Thoracic aorta (tissue), 2 donors: ENCODE measurements around the gene E4F1. TPM values are rescaled to one million over a fixed set of nuclear protein-coding genes. Genes with fewer than 3 reads are reported as not detected.

ENCODE experiments used
- ATAC-seq: fragments of 150-250 bp; one replicate; pipeline ENCODE4 v1.8.0; 2017; ENCODE audit warnings: low read depth; ENCODE audit not compliant: insufficient number of reproducible peaks, low FRiP score
- DNase-seq: peaks from one replicate; pipeline ENCODE4 v3.0.0-alpha.2; 2020; ENCODE audit warnings: low spot score
- H3K27ac ChIP-seq, 2 donors: fragments of 200-600 bp; sonication (generic); 1 replicate in 1 of 2; 2 replicates in 1 of 2; pipeline ENCODE4 v1.5.1; 2016; ENCODE audit warnings: mild to moderate bottlenecking in 2 of 2, moderate library complexity in 2 of 2
- H3K27me3 ChIP-seq: fragments of 200-600 bp; sonication (generic); replicated peaks from 2 replicates; pipeline ENCODE4 v1.6.0; 2016; ENCODE audit warnings: mild to moderate bottlenecking; ENCODE audit not compliant: insufficient read depth
- H3K36me3 ChIP-seq: fragments of 200-600 bp; sonication (generic); one replicate; pipeline ENCODE4 v1.5.1; 2016
- H3K4me1 ChIP-seq, 2 donors: fragments of 200-600 bp; sonication (generic); 1 replicate in 1 of 2; 2 replicates in 1 of 2; pipeline versions ENCODE4 v1.5.1 to v1.6.0; 2016; ENCODE audit warnings: low read depth in 2 of 2, mild to moderate bottlenecking in 1 of 2; ENCODE audit not compliant: control insufficient read depth in 1 of 2
- H3K4me3 ChIP-seq: fragments of 200-600 bp; sonication (generic); 2 replicates; pipeline ENCODE4 v1.5.1; 2016; ENCODE audit warnings: mild to moderate bottlenecking
- H3K9me3 ChIP-seq: fragments of 200-600 bp; sonication (generic); 2 replicates; pipeline ENCODE4 v1.5.1; 2016
- CTCF ChIP-seq: fragments of 200-600 bp; sonication (generic); IDR thresholded peaks from one replicate; pipeline ENCODE4 v1.5.1; 2019; ENCODE audit warnings: antibody characterized with exemption
- total RNA-seq, 2 donors: library from RNA; depleted of rRNA; stranded (reverse); fragments of >200 nt; gene quantifications; one replicate each; pipeline versions ENCODE4 v1.1.0 to v1.2.3, GENCODE V29; 2016

The E4F1 gene
- total RNA-seq, result 10 to 100 TPM; 44.0 to 50.2 TPM

GRCh38 chr16:2223221-2223941, at the start of gene E4F1:
E4F1 (plus strand) TSS chr16:2223591; CDS start chr16:2223614, 23 bp downstream.
- peak within 1 kb of the TSS; percentile 93 for H3K4me3 ChIP-seq
- peak within 1 kb of the TSS; percentile 64 to 80 for H3K27ac ChIP-seq
- TF ChIP-seq CTCF, result no peak
- DNase-seq, result peak; percentile 98
- ATAC-seq, result peak; percentile 98
- no peaks in the 10 kb centered on the region for H3K9me3 ChIP-seq
- H3K4me1 ChIP-seq, result peaks cover 12 to 14% of the 10 kb centered on the region in 2 donors
- no peaks in the 10 kb centered on the region for H3K36me3 ChIP-seq
- H3K27me3 ChIP-seq, result no peaks in the 10 kb centered on the region

DNA sequence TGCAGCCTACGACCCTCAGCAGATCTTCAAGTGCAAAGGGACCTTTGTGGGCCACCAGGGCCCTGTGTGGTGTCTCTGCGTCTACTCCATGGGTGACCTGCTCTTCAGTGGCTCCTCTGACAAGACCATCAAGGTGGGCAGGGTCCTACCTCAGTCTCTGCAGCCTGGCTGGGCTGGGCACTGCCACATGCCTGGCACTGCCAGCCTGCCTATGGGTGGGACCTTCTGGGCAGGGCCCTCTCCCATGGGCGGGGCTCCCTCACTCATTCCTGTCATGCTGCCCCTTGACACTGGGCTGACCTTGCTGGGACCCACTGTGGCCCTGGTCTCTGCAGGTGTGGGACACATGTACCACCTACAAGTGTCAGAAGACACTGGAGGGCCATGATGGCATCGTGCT, 49.5 kb upstream of the E4F1 start:
- Histone ChIP-seq H3K36me3 (peaks cover 42% of the 10 kb centered on the region), H3K27ac (no peak overlapping the region), H3K9me3 (no peaks in the 10 kb centered on the region), H3K4me3 (no peak overlapping the region), H3K27me3 (no peaks in the 10 kb centered on the region), H3K4me1 (no peaks in the 10 kb centered on the region)
- DNase-seq, result no peak
- ATAC-seq, result no peak
- TF ChIP-seq CTCF, result no peak

DNA sequence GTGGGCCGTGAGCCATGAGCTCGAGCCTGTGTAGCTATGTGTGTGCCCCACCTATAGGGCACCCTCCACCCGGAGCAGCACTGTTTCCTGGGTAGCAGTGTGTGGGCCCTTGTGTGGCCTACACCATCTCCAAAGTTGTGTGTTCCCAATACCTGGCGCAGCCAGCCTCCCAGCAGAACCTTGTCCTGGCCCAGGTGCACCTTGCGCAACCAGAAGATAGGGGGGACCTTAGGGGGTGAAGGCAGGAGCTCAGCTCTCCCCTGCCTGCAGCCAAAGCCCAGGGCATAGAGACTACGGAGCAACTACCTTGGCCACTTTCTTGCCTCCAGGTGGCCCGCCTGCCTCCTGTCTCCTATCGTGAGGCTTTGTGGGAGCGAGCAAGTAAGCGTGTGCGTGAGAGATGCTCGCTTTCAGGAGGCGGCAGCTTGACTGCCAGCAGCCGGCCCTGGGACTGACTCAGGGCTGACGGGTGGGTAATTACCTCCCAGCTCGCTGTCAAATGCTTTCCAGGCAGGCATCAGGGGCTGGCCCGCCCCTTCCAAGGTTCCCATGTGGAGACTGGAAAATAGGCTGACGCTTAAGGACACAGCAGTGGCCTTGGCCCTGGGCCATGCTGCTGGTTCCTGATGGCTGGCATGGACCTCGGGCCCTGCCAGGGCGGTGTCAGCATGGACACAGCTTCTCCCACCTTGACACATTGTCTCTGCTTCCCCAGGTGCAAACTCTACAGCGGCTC, 48.8 kb upstream of the E4F1 start:
- Histone ChIP-seq H3K9me3 (no peaks in the 10 kb centered on the region), H3K4me3 (no peak overlapping the region), H3K27ac (no peak overlapping the region), H3K27me3 (no peaks in the 10 kb centered on the region), H3K36me3 (peaks cover 39% of the 10 kb centered on the region), H3K4me1 (no peaks in the 10 kb centered on the region)
- DNase-seq (no peak), ATAC-seq (no peak)
- TF ChIP-seq CTCF, result no peak

DNA sequence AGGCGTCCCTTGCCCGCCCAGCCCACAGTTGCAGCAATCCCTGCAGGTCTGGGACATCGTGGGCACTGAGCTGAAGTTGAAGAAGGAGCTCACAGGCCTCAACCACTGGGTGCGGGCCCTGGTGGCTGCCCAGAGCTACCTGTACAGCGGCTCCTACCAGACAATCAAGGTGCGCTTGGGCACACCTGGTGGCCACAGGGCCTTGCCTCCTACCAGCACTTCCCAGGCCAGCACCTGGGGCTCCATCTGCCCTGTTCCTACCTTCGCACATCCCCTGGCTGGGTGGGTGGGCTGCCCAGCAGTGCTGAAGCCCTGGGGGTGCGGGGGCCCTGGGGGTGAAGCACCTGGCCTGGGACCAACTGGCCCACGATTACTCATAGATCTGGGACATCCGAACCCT, 47.9 kb upstream of the E4F1 start:
- H3K27ac ChIP-seq, result no peak overlapping the region
- no peaks in the 10 kb centered on the region for H3K4me1 ChIP-seq
- no peak overlapping the region for H3K4me3 ChIP-seq
- no peaks in the 10 kb centered on the region for H3K27me3 ChIP-seq
- no peaks in the 10 kb centered on the region for H3K9me3 ChIP-seq
- ATAC-seq (no peak), DNase-seq (no peak)
- peaks cover 39% of the 10 kb centered on the region for H3K36me3 ChIP-seq
- TF ChIP-seq CTCF, result no peak

GRCh38 chr16:2176047-2176446, 47.3 kb upstream of the E4F1 start:
- no peaks in the 10 kb centered on the region for H3K4me1 ChIP-seq
- no peak for DNase-seq
- no peaks in the 10 kb centered on the region for H3K9me3 ChIP-seq
- peaks cover 39% of the 10 kb centered on the region for H3K36me3 ChIP-seq
- no peak for TF ChIP-seq CTCF
- no peak for ATAC-seq
- H3K4me3 ChIP-seq, result no peak overlapping the region
- no peak overlapping the region for H3K27ac ChIP-seq
- no peaks in the 10 kb centered on the region for H3K27me3 ChIP-seq
